Measurements from ENCODE around the gene AGXT.

Gene AGXT

DNA sequence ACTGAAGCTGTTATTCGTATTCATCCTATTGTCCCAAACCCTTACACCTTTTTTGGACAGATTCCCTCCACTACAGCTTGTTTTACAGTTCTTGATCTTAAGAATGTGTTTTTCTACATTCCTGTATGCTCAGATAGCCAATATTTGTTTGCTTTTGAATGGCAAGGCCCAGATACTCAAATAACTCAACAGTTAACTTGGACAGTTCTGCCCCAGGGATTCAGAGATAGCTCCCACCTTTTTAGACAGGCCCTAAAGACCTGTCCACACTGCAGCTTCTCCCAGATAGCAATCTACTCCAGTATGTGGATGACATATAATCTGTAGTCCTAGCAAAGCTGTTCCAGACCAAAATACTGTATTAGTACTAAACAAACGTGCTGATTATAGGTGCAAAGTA lies 7.1 kb upstream of the AGXT start:
- TF ChIP-seq, protein P1, sequence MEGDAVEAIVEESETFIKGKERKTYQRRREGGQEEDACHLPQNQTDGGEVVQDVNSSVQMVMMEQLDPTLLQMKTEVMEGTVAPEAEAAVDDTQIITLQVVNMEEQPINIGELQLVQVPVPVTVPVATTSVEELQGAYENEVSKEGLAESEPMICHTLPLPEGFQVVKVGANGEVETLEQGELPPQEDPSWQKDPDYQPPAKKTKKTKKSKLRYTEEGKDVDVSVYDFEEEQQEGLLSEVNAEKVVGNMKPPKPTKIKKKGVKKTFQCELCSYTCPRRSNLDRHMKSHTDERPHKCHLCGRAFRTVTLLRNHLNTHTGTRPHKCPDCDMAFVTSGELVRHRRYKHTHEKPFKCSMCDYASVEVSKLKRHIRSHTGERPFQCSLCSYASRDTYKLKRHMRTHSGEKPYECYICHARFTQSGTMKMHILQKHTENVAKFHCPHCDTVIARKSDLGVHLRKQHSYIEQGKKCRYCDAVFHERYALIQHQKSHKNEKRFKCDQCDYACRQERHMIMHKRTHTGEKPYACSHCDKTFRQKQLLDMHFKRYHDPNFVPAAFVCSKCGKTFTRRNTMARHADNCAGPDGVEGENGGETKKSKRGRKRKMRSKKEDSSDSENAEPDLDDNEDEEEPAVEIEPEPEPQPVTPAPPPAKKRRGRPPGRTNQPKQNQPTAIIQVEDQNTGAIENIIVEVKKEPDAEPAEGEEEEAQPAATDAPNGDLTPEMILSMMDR (IDR thresholded peaks at IDR 0.05; ENCODE audit: insufficient read depth, low read length), result no peak
- TF ChIP-seq SPI1 (IDR thresholded peaks at IDR 0.05; ENCODE audit: borderline replicate concordance, low read depth) (no peak), GABPA (IDR thresholded peaks at IDR 0.05; ENCODE audit: low read depth) (no peak), POLR2AphosphoS5 (IDR thresholded peaks at IDR 0.05; ENCODE audit: low read depth) (no peak)
- TF ChIP-seq, protein P2, sequence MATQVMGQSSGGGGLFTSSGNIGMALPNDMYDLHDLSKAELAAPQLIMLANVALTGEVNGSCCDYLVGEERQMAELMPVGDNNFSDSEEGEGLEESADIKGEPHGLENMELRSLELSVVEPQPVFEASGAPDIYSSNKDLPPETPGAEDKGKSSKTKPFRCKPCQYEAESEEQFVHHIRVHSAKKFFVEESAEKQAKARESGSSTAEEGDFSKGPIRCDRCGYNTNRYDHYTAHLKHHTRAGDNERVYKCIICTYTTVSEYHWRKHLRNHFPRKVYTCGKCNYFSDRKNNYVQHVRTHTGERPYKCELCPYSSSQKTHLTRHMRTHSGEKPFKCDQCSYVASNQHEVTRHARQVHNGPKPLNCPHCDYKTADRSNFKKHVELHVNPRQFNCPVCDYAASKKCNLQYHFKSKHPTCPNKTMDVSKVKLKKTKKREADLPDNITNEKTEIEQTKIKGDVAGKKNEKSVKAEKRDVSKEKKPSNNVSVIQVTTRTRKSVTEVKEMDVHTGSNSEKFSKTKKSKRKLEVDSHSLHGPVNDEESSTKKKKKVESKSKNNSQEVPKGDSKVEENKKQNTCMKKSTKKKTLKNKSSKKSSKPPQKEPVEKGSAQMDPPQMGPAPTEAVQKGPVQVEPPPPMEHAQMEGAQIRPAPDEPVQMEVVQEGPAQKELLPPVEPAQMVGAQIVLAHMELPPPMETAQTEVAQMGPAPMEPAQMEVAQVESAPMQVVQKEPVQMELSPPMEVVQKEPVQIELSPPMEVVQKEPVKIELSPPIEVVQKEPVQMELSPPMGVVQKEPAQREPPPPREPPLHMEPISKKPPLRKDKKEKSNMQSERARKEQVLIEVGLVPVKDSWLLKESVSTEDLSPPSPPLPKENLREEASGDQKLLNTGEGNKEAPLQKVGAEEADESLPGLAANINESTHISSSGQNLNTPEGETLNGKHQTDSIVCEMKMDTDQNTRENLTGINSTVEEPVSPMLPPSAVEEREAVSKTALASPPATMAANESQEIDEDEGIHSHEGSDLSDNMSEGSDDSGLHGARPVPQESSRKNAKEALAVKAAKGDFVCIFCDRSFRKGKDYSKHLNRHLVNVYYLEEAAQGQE (IDR thresholded peaks at IDR 0.05; ENCODE audit: insufficient replicate concordance, low read depth), result no peak
- no peak for DNase-seq (ENCODE audit: low read depth in 1 of 2, low spot score in 1 of 2)

DNA sequence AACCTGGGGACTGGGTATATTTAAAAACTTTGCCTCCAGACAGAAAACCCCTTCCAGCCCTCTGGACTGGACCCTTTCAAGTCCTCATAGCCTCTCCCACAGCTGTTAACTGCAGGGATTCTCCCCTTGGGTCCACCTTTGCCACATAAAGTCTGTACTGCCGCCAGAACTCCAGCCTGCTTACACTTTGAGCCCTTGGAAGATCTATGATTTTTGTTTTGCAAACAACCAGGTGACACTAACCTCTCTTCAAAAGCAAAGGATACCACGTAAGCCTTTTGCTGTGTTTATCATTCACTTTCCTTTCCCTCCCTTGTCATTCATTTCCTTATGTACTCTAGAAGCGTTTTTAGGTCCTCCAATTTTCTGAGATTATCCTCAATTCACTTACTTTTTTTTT lies 4.1 kb upstream of the AGXT start:
- Histone ChIP-seq H3K4me3 (replicated peaks; ENCODE audit: insufficient read depth, low read length) (no peak overlapping the region), H3K27ac (replicated peaks) (no peak overlapping the region), H3K27me3 (ENCODE audit: insufficient read depth, poor library complexity, severe bottlenecking) (no peaks in the 10 kb centered on the region)
- DNase-seq (ENCODE audit: low read depth in 1 of 2, low spot score in 1 of 2), result no peak
- TF ChIP-seq, protein P1 (IDR thresholded peaks at IDR 0.05; ENCODE audit: insufficient read depth, low read length), result no peak
- TF ChIP-seq, protein P2 (IDR thresholded peaks at IDR 0.05; ENCODE audit: insufficient replicate concordance, low read depth), result no peak
- no peak for TF ChIP-seq SPI1 (IDR thresholded peaks at IDR 0.05; ENCODE audit: borderline replicate concordance, low read depth)
- no peak for TF ChIP-seq GABPA (IDR thresholded peaks at IDR 0.05; ENCODE audit: low read depth)
- no peak for TF ChIP-seq POLR2AphosphoS5 (IDR thresholded peaks at IDR 0.05; ENCODE audit: low read depth)

More for the DNA sequence above, 7.1 kb upstream of the AGXT start:
- Histone ChIP-seq H3K27me3 (ENCODE audit: insufficient read depth, poor library complexity, severe bottlenecking) (no peaks in the 10 kb centered on the region), H3K27ac (replicated peaks) (no peak overlapping the region), H3K4me3 (replicated peaks; ENCODE audit: insufficient read depth, low read length) (no peak overlapping the region)

DNA sequence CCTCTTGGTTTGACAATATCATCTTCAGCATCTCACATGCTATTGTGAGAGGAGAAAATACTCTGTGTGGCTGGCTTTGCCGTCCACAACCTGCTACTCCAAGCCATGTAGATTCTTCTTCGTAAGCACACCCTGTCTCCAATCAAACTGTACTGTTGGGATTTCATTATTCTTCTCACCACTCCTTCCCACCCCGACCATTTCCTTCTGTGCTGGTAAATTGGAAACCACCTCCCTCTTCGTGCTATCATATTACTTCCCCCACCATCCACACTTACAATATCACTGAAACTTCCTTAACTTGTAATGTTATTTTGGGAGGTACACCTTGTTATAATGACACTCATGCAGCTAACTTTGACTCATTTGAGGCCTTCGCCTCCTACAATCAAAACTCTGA lies 3.2 kb upstream of the AGXT start:
- DNase-seq (ENCODE audit: low read depth in 1 of 2, low spot score in 1 of 2), result no peak
- no peaks in the 10 kb centered on the region for H3K27me3 ChIP-seq (ENCODE audit: insufficient read depth, poor library complexity, severe bottlenecking)
- TF ChIP-seq GABPA (IDR thresholded peaks at IDR 0.05; ENCODE audit: low read depth) (no peak), SPI1 (IDR thresholded peaks at IDR 0.05; ENCODE audit: borderline replicate concordance, low read depth) (no peak), POLR2AphosphoS5 (IDR thresholded peaks at IDR 0.05; ENCODE audit: low read depth) (no peak)
- TF ChIP-seq, protein P2 (IDR thresholded peaks at IDR 0.05; ENCODE audit: insufficient replicate concordance, low read depth), result no peak
- TF ChIP-seq, protein P1 (IDR thresholded peaks at IDR 0.05; ENCODE audit: insufficient read depth, low read length), result no peak
- H3K4me3 ChIP-seq (replicated peaks; ENCODE audit: insufficient read depth, low read length), result no peak overlapping the region
- no peak overlapping the region for H3K27ac ChIP-seq (replicated peaks)
